ENCODE data around the gene DNAH3.

DNA sequence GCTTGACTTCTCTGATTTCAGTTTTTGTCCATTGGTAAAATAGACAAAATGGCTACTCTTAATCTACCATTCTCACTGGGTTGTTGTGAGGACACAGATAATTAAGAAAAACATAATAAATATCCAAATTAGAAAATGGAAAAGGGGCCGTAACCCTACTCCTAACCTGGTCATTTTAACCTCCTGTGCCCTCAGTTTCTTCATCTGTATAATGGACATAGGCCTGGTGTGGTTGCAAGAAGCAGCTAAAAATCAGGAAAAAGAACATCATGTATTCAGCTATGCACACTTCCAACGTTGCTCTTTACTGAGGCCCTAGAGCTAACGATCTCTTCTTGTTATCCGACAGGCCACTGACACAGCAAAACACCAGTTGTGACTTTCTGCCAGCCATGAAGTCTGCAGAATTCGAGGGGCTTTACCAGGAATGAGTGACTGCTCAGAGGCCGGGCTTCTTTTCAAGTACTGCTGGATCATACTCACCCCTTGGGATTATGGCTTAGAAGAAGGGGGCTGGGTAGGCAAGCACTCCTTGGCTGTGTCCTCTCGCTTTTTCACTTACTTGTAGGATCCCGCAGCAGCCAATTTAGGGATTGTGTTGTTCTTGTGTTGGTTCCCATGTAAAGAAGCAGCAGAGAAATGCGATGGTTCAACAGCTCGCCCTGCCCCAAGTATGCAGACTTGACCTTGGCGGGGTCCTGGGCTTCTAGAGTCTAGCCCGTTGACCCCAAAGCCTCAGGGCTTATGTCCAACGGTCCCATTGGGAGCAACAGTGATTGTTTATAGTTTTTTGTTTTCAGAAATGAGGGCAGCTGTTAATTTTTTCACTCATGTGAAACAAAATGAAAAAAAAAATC is 28.7 kb upstream of the DNAH3 start:
- TF ChIP-seq, protein P1, sequence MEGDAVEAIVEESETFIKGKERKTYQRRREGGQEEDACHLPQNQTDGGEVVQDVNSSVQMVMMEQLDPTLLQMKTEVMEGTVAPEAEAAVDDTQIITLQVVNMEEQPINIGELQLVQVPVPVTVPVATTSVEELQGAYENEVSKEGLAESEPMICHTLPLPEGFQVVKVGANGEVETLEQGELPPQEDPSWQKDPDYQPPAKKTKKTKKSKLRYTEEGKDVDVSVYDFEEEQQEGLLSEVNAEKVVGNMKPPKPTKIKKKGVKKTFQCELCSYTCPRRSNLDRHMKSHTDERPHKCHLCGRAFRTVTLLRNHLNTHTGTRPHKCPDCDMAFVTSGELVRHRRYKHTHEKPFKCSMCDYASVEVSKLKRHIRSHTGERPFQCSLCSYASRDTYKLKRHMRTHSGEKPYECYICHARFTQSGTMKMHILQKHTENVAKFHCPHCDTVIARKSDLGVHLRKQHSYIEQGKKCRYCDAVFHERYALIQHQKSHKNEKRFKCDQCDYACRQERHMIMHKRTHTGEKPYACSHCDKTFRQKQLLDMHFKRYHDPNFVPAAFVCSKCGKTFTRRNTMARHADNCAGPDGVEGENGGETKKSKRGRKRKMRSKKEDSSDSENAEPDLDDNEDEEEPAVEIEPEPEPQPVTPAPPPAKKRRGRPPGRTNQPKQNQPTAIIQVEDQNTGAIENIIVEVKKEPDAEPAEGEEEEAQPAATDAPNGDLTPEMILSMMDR (conservative IDR thresholded peaks at IDR 0.05; ENCODE audit: low read depth in 2 of 2): no peak
- no peak for TF ChIP-seq POLR2AphosphoS5 (IDR thresholded peaks at IDR 0.05; ENCODE audit: low read depth)
- TF ChIP-seq, protein P2, sequence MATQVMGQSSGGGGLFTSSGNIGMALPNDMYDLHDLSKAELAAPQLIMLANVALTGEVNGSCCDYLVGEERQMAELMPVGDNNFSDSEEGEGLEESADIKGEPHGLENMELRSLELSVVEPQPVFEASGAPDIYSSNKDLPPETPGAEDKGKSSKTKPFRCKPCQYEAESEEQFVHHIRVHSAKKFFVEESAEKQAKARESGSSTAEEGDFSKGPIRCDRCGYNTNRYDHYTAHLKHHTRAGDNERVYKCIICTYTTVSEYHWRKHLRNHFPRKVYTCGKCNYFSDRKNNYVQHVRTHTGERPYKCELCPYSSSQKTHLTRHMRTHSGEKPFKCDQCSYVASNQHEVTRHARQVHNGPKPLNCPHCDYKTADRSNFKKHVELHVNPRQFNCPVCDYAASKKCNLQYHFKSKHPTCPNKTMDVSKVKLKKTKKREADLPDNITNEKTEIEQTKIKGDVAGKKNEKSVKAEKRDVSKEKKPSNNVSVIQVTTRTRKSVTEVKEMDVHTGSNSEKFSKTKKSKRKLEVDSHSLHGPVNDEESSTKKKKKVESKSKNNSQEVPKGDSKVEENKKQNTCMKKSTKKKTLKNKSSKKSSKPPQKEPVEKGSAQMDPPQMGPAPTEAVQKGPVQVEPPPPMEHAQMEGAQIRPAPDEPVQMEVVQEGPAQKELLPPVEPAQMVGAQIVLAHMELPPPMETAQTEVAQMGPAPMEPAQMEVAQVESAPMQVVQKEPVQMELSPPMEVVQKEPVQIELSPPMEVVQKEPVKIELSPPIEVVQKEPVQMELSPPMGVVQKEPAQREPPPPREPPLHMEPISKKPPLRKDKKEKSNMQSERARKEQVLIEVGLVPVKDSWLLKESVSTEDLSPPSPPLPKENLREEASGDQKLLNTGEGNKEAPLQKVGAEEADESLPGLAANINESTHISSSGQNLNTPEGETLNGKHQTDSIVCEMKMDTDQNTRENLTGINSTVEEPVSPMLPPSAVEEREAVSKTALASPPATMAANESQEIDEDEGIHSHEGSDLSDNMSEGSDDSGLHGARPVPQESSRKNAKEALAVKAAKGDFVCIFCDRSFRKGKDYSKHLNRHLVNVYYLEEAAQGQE (IDR thresholded peaks at IDR 0.05; ENCODE audit: unreplicated experiment): no peak
- TF ChIP-seq, protein P3, sequence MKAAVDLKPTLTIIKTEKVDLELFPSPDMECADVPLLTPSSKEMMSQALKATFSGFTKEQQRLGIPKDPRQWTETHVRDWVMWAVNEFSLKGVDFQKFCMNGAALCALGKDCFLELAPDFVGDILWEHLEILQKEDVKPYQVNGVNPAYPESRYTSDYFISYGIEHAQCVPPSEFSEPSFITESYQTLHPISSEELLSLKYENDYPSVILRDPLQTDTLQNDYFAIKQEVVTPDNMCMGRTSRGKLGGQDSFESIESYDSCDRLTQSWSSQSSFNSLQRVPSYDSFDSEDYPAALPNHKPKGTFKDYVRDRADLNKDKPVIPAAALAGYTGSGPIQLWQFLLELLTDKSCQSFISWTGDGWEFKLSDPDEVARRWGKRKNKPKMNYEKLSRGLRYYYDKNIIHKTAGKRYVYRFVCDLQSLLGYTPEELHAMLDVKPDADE (IDR thresholded peaks at IDR 0.05): no peak
- TF ChIP-seq EZH2 (IDR thresholded peaks at IDR 0.05; ENCODE audit: low read depth, unreplicated experiment): no peak

Measured in GM23338 (cell line).